NCI-H1105 treated with DMSO at 0.1 percent for 48 hours (cell line): ENCODE measurements around the gene CYP11A1.

Experiments
- DNase-seq: peaks from one replicate; lab custom pipeline; 2025; lab: John Stamatoyannopoulos, UW

CYP11A1 gene

GRCh38 chr15:74367296-74367854 is at the start of gene CYP11A1:
TSS of gene CYP11A1 (minus strand) at chr15:74367646. CDS start at chr15:74367585, 61 bp downstream.
- no peak for DNase-seq

DNA sequence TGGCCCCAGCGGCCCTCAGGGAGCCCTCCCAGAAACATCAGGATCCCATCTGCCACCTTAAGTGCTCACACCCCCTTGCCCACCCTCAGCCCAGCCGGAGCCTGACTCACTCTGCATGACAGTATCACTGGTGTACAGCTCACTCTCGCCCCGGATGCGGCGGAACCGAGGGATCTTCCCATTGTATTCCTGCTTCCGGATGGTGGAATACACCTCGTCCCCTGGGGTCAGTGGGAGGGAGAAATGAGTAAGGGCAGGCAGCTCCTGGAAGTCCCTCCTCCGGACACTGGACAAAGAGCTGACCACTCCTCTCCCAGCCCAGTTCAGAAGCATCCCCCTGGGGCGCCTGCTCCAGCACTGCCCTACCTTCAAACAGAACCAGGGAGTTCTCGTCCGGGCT is 49.8 kb upstream of the CYP11A1 start:
- DNase-seq: no peak

DNA sequence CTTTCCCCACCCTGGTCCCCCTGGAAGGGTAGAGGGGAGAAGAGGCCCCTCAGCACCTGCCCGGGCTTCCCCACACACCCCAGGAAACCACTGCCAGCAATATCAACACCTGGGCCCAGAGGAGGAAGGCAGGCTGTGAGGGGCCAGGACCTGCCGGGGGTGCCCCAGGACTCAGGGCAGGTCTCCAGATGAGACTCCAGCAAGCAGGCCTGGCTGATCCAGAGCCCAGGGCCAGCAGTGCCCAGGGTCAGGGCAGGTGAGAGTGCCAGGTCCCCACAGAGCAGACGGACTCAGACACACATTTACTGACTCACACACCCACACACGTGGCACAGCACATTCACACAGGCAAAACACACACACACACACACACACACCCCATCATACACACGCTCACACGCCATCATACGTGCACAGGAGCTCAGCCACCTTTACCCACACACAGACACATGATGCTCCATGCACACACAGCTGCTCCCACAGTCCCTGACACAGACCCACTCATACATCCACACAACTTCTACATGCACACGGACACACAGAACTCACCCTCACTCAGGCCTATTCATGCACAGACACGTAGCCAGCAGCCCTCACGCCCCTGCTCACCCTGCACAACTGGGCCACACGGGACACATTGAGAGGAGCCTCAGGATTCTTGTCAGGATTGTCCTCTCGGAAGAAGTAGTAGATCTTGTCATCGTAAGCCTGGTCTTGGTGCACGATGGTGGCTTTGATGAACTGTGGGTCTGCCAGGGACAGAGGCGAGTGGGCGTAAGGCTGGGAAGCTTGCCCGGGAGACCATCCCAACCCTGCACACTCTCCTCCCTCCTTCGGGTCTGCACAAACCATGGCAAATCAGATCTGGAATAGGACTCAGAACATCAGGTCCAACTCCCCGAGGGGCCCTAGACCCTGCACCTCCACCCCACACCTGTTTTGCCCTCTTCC is 48.8 kb upstream of the CYP11A1 start:
- no peak for DNase-seq

GRCh38 chr15:74414603-74415338 is 47.3 kb upstream of the CYP11A1 start:
- DNase-seq: no peak

DNA sequence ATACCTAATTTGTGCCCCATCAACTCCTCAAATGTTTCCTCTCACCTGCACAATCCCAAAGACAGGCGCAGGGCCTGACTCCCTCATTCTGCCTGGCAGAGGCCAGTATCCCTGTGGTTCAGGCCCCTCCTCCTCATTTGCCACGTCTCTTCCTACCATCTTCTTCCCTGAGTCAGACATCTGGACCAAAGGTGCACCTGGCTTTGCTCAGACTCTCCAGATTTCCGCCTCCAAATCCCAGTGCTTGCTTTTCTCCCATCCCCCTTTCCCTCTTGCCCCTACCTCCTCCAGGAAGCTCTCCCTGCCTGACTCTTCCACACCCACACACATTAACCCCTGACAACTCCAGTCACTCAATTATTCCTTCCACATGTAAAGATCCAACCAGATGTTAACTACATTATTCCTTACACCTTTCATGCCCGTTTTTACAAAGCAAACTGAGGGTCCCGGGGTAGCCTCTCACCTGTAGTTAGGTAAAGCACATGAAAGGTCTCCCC is 46.7 kb upstream of the CYP11A1 start:
- no peak for DNase-seq

GRCh38 chr15:74413350-74414080 is 46.1 kb upstream of the CYP11A1 start:
- no peak for DNase-seq

DNA sequence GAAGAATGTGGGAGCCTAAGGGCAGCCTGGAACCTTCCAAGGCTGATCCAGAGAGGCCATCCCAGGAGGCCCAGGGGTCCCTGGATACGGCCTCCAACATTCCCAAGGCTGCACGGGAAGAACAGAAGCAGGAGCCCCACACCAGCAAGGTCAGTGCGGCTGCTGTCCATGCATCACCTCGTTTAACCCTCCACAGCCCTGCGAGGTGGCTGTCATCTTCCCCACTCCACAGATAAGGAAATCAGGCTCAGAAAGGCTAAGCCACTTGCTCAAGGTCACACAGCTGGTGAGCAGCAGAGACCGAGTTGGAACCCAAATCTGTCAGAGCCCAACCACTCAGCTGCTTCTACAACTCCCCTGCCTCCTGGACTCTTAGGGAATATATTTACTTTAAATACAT is 44.7 kb upstream of the CYP11A1 start:
- no peak for DNase-seq

- DNase-seq: no peak
Measured at GRCh38 chr15:74411686-74412085, 44.2 kb upstream of the CYP11A1 start.

DNA sequence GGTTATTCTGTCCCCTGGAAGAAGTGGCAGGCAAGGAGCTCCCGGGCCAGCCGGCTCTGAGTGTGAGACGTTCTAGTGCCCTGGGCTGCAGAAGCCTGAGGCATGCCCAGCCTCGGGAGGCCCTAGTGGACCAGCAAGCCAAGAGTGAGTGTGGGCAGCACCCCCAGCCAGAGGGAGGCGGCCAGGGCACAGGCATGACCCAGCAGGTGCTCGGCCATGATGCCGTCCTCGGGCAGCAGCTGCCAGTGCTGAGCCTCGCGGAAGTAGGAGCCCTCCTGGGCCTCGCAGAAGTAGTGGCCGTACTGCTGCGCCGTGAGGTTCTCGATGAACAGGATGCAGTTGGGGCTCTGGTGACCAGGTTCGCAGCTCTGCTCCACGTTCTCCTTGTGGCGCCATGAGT is 43.1 kb upstream of the CYP11A1 start:
- no peak for DNase-seq

DNA sequence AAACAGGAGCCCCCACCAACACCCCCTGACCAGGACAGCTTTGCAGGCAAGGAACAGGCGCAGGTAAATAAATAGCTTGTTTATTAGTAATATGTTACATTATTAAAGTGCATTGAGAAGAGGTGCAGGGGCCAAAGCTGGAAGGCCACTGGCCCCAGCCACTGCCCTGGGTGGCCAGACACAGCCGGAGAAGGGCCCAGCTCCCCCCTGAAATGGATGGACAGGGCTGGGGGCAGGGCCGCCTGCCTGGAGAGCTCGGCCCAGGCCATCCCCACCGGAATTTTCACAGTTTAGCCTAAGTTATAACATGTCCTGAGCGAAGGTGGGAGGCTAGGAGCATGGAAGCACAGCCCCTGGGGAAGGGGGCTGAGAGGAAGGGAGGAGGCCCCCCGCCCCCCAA is 41.8 kb upstream of the CYP11A1 start:
- DNase-seq: no peak

DNA sequence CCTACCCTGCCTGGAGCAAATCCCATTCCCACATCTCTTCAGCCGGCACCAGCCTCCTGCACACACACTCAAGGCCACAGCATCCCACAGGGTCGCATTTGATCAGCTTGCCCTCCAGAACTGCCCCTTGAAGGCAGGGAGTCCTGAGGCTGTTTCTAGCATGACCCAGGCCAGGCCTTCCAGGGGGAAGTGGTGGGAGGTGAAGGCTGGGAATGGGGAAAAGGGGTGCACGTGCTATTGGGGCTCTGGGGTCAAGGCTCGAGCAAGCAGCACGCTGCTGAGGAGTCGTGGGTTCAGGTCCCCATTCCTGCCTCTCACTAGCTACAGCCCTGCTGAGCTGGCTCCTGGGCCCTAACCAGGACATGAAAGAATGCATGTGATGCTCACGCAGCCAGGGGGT is 41.4 kb upstream of the CYP11A1 start:
- DNase-seq: no peak

DNA sequence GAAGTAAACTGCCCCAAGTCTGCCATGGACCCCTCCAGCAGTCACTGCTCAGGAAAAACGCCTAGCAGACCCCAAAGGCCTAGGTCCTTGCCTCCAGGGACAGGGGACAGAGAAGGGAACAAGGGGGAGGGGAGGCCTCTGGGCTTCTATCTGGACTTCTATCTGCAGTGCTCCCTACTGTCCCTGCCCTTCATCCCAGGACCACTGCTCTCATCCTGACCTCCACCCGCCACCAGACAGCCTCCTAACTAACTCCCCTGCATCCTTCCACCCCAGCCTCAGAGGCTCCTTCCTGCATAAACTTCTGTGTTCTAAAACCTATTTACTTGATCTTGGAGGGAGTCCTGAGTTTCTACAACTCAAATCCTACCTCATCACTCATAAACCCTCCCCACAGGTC is 40.9 kb upstream of the CYP11A1 start:
- DNase-seq: no peak

- DNase-seq: no peak
Measured at GRCh38 chr15:74406992-74407705, 39.7 kb upstream of the CYP11A1 start.

GRCh38 chr15:74406517-74406916 is 39.1 kb upstream of the CYP11A1 start:
- DNase-seq: no peak

GRCh38 chr15:74405823-74406222 is 38.4 kb upstream of the CYP11A1 start:
- no peak for DNase-seq

DNA sequence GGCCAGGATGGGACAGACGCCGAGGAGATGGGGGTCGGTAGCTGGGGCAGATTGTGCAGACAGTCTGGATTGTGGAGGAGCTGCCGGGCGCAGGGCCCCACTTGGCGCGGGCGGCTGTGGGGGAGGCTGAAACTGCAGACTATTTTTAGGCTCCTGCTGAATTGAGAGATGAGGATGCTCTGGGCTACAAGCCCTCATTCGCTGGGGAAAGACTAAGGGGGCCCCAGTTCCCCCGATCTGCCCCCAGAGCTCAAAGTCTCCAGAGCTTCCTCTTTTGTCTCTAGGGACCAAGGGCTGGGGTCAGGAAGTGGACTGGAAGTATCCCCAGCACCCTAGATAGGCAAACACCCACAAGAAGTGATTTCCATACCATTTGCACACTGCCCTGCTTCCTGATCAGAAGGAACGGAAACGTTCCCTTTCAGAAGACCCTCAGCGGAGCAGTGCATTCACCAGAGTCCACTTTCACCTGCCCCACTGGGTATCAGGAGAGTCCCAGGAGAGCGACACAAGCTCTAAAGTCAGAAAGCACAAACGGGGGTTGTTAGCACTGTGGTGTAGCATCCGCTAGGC is 36.6 kb upstream of the CYP11A1 start:
- DNase-seq: no peak

DNA sequence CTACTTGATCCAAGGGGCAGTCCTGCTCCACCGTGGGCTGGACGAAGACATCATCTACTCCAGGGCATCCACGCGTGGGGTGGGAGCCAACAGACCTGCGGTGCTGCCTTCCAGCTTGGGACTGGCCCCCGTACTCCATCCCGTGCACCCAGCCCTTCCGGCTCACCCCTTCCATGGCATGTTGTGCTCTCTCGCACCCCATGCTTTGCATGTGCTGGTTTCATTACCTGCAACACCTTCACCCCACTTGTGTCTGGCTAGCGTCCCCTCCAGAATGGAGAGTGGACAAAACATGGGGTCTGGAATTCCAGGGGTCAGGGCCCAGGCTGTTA is 36.1 kb upstream of the CYP11A1 start:
- no peak for DNase-seq

DNA sequence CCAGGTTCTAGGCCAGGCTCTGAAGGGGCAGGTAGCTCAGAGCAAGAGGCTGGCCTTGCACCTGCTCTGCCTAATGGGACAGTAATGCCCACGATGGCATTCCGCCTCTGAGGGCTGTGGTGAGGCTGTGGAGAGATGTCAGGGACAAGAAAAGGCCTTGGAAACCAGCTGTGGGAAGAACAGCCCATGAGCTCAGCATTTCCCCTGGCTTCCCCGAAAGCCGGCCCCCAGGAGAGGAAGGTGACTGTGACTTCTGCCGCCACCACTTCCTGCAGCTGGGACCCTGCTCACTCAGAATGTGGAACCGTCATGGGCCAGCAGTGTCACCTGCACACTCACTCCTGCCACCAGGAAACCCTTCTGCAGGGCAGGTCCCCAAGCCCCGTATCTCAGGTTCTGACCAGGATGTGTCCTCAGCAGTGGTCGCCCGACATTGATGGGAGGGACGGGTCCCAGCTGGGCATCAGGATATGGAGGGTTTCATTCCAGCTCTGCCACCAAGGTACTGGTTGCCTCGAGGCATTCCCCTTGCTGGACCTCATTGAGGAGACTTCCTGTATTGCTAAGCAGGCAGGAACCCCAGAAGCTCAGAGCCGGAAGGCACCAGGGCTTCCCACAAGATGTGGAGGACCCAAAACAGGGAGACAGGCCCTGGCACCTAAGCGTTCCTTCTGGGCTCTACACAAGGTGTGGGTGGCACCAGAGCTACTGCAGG is 35.6 kb upstream of the CYP11A1 start:
- DNase-seq: no peak

DNA sequence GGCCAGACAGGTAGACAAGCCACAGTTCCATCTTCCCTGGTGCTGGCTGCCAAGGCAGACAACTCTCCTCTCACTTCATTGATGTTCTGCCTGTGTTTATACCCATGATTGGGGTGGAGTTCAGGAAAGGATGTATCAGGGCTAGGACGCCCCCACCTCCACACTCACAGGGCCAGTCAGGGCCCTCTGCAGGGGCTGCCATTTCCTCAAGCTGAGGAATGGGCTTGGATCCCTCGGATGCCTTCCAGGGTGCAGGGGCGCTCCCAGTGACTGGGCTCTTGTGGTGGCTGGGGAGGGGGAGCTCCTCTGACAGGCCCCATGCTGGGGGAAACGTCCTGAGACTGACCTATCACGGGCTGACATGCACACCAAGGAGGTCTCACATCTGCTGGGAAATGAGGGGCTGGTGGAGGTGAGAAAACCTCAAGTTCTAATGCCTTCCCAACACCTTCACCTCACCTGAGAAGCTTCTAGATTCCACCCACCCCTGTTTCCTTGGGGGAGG is 34.9 kb upstream of the CYP11A1 start:
- no peak for DNase-seq
